GM23338 (cell line): ENCODE results near the gene ARHGAP10. TPM values are rescaled to one million over a fixed set of nuclear protein-coding genes. Genes with fewer than 3 reads are reported as not detected.

Experiments
- ATAC-seq: fragments of 200-7000 bp; cut with Tn5 transposase; 3 replicates; pipeline ENCODE4 v1.9.1; 2020
- DNase-seq: peaks from one replicate; pipeline ENCODE4 v3.0.0-alpha.2; 2015; ENCODE audit warnings: low spot score
- H2AFZ ChIP-seq: fragments of 200-600 bp; sonication (generic); 2 replicates; pipeline ENCODE4 v1.8.0; 2016; ENCODE audit warnings: antibody characterized with exemption, mild to moderate bottlenecking, moderate library complexity
- H3F3A ChIP-seq: fragments of 200-600 bp; sonication (generic); replicated peaks from 2 replicates; pipeline ENCODE4 v1.8.0; 2017; ENCODE audit warnings: antibody characterized with exemption, mixed run types, low read depth
- H3K27ac ChIP-seq: fragments of 200-600 bp; sonication (generic); 2 replicates; pipeline ENCODE4 v1.6.1; 2016; ENCODE audit warnings: low read depth
- H3K27me3 ChIP-seq: fragments of 200-600 bp; sonication (generic); 2 replicates; pipeline ENCODE4 v1.8.0; 2016; ENCODE audit warnings: mild to moderate bottlenecking, mixed run types, moderate library complexity; ENCODE audit not compliant: insufficient read depth
- H3K36me3 ChIP-seq: fragments of 200-600 bp; sonication (generic); 2 replicates; pipeline ENCODE4 v1.8.0; 2016; ENCODE audit warnings: mild to moderate bottlenecking; ENCODE audit not compliant: insufficient read depth
- H3K4me1 ChIP-seq: fragments of 200-600 bp; sonication (generic); 2 replicates; pipeline ENCODE4 v1.8.0; 2016; ENCODE audit warnings: mild to moderate bottlenecking, moderate library complexity; ENCODE audit not compliant: insufficient read depth
- H3K4me2 ChIP-seq: fragments of 200-600 bp; sonication (generic); 2 replicates; pipeline ENCODE4 v1.7.1; 2017; ENCODE audit warnings: mixed run types
- H3K4me3 ChIP-seq: fragments of 200-600 bp; sonication (generic); 2 replicates; pipeline ENCODE4 v1.6.1; 2016; ENCODE audit warnings: mixed run types
- H3K79me2 ChIP-seq: fragments of 200-600 bp; sonication (generic); replicated peaks from 2 replicates; pipeline ENCODE4 v1.8.0; 2017; ENCODE audit warnings: mild to moderate bottlenecking; ENCODE audit not compliant: insufficient read depth
- H3K9me2 ChIP-seq: fragments of 200-600 bp; sonication (generic); 2 replicates; pipeline ENCODE4 v1.8.0; 2017; ENCODE audit not compliant: insufficient read depth
- H4K20me1 ChIP-seq: fragments of 200-600 bp; sonication (generic); replicated peaks from 2 replicates; pipeline ENCODE4 v1.8.0; 2017; ENCODE audit warnings: mild to moderate bottlenecking; ENCODE audit not compliant: insufficient read depth
- H3K27ac Mint-ChIP-seq: 2 replicates; pipeline ENCODE4 v1.8.0; 2020; ENCODE audit warnings: inconsistent platforms, mild to moderate bottlenecking, moderate library complexity, mixed read lengths
- H3K27me3 Mint-ChIP-seq: 3 replicates; pipeline ENCODE4 v1.8.0; 2022; ENCODE audit warnings: low read depth, mild to moderate bottlenecking, moderate library complexity, mixed read lengths, inconsistent platforms; ENCODE audit not compliant: insufficient read depth, poor library complexity
- H3K36me3 Mint-ChIP-seq: 3 replicates; pipeline ENCODE4 v1.8.0; 2021; ENCODE audit warnings: low read depth, mild to moderate bottlenecking, inconsistent platforms, moderate library complexity, mixed read lengths
- H3K4me1 Mint-ChIP-seq: 3 replicates; pipeline ENCODE4 v1.8.0; 2020; ENCODE audit warnings: mild to moderate bottlenecking, inconsistent platforms, mixed read lengths
- H3K4me3 Mint-ChIP-seq: 3 replicates; pipeline ENCODE4 v1.8.0; 2021; ENCODE audit warnings: moderate library complexity, mild to moderate bottlenecking, inconsistent platforms, mixed read lengths
- H3K9me3 Mint-ChIP-seq: 3 replicates; pipeline ENCODE4 v1.8.0; 2020; ENCODE audit warnings: moderate library complexity, mild to moderate bottlenecking, inconsistent platforms, mixed read lengths
- CREB1 ChIP-seq: fragments of 250-450 bp; sonication (Bioruptor Pico); IDR thresholded peaks from 2 replicates; pipeline ENCODE4 v1.5.0; 2020; ENCODE audit warnings: low read depth, mild to moderate bottlenecking, moderate library complexity
- ETS1 ChIP-seq: IDR thresholded peaks from 2 replicates; pipeline ENCODE4 v1.6.1; 2016; ENCODE audit warnings: antibody characterized with exemption
- EZH2 ChIP-seq: fragments of 200-600 bp; sonication (generic); IDR thresholded peaks from one replicate; pipeline ENCODE4 v1.8.0; 2017; ENCODE audit warnings: antibody characterized with exemption, mild to moderate bottlenecking, low read depth; ENCODE audit not compliant: unreplicated experiment
- JUNB ChIP-seq: IDR thresholded peaks from one replicate; pipeline ENCODE4 v1.6.1; 2016; ENCODE audit warnings: antibody characterized with exemption; ENCODE audit not compliant: unreplicated experiment
- NANOG ChIP-seq: IDR thresholded peaks from 2 replicates; pipeline ENCODE4 v1.6.1; 2016; ENCODE audit warnings: antibody characterized with exemption, borderline replicate concordance
- POLR2AphosphoS5 ChIP-seq: IDR thresholded peaks from 2 replicates; pipeline ENCODE4 v1.6.1; 2016; ENCODE audit warnings: antibody characterized with exemption, low read depth
- ZNF462 ChIP-seq: fragments of 250-450 bp; sonication (Bioruptor Pico); IDR thresholded peaks from 2 replicates; pipeline ENCODE4 v1.5.0; 2020; ENCODE audit warnings: mild to moderate bottlenecking, moderate library complexity
- polyA plus RNA-seq: library from polyadenylated mRNA; unstranded; fragments of >200 nt; fragmentation: Nextera tagmentation; extraction: Ambion mirVana; gene quantifications from 2 replicates; pipeline ENCODE4 v1.2.1, GENCODE V29; 2016
- total RNA-seq: library from RNA; depleted of rRNA; stranded (reverse); fragments of >200 nt; shearing (Covaris generic); gene quantifications from 2 replicates; pipeline ENCODE4 v1.2.3, GENCODE V29; 2014
- TF ChIP-seq, protein P1 (sequence below), 2 experiments: fragments of 200-600 bp in 1 of 2; sonication (generic) in 1 of 2; conservative IDR thresholded peaks; 2 replicates each; pipeline versions ENCODE4 v1.5.1 to v1.6.1; 2016 to 2017; ENCODE audit warnings: antibody characterized with exemption in 2 of 2, low read depth in 2 of 2, mild to moderate bottlenecking in 2 of 2, moderate library complexity in 1 of 2
- TF ChIP-seq, protein P2 (sequence below): IDR thresholded peaks from one replicate; pipeline ENCODE4 v1.6.1; 2018; ENCODE audit warnings: antibody characterized with exemption; ENCODE audit not compliant: unreplicated experiment

The ARHGAP10 gene
- total and polyA plus RNA-seq, 2 experiments from 2014 or later: 5.1 to 6.3 TPM

- no peaks in the 10 kb centered on the region for H3K36me3 ChIP-seq
- no peak overlapping the region for H2AFZ ChIP-seq
- TF ChIP-seq NANOG: no peak
- no peaks in the 10 kb centered on the region for H4K20me1 ChIP-seq
- ATAC-seq (no peak), DNase-seq (no peak)
- no peaks in the 10 kb centered on the region for H3K9me2 ChIP-seq
- H3K4me1 Mint-ChIP-seq: peaks cover 18% of the 10 kb centered on the region; the same call in 2 of the 3 replicates
- no peak overlapping the region for H3K4me3 Mint-ChIP-seq
- no peak overlapping the region for H3K4me2 ChIP-seq
- H3K36me3 Mint-ChIP-seq: peaks cover 2% of the 10 kb centered on the region; the same call in 1 of the 3 replicates
- H3K79me2 ChIP-seq: no peaks in the 10 kb centered on the region
- H3K9me3 Mint-ChIP-seq: no peaks in the 10 kb centered on the region
- no peaks in the 10 kb centered on the region; the same call in 1 of the 2 replicates for H3K4me1 ChIP-seq
- no peak overlapping the region for H3K4me3 ChIP-seq
- no peaks in the 10 kb centered on the region for H3K27me3 ChIP-seq
- no peak overlapping the region for H3K27ac Mint-ChIP-seq
- peaks cover 3% of the 10 kb centered on the region for H3K27me3 Mint-ChIP-seq
- H3F3A ChIP-seq: no peaks in the 10 kb centered on the region
- no peak overlapping the region for H3K27ac ChIP-seq
These were observed 181.2 kb downstream of the ARHGAP10 start for GRCh38 chr4:147913137-147913536.

DNA sequence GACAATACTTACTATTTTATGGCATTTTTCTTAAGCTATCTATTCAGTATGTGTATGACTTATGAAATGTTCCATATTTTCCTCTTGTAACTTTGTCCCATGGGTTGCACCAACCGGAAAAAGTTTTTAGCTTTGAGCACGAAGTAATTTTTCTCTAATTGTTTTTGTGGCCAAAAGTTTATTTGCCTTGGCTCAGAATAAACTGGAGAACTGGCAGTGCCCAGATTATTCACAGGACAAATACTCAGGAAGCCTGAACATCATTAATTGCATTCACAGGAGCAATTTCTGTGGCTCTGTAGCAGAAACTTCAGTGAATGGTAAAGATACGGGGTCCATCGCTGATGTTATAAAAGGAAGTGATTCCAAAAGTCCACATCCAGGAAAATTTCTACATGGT, 184.5 kb downstream of the ARHGAP10 start:
- Histone ChIP-seq H3F3A (no peaks in the 10 kb centered on the region), H3K36me3 (no peaks in the 10 kb centered on the region), H2AFZ (no peak overlapping the region), H3K79me2 (no peaks in the 10 kb centered on the region), H3K4me2 (no peak overlapping the region), H3K4me3 (no peak overlapping the region), H3K9me2 (no peaks in the 10 kb centered on the region; the same call in 1 of the 2 replicates), H3K4me1 (no peaks in the 10 kb centered on the region), H3K27me3 (no peaks in the 10 kb centered on the region), H4K20me1 (no peaks in the 10 kb centered on the region), H3K27ac (no peak overlapping the region)
- Mint-ChIP-seq H3K36me3 (no peaks in the 10 kb centered on the region), H3K27me3 (peaks cover 2% of the 10 kb centered on the region), H3K4me3 (no peak overlapping the region), H3K27ac (no peak overlapping the region), H3K4me1 (peaks cover 6% of the 10 kb centered on the region; the same call in 2 of the 3 replicates), H3K9me3 (no peaks in the 10 kb centered on the region)
- ATAC-seq: no peak
- no peak for DNase-seq
- TF ChIP-seq, protein P1, sequence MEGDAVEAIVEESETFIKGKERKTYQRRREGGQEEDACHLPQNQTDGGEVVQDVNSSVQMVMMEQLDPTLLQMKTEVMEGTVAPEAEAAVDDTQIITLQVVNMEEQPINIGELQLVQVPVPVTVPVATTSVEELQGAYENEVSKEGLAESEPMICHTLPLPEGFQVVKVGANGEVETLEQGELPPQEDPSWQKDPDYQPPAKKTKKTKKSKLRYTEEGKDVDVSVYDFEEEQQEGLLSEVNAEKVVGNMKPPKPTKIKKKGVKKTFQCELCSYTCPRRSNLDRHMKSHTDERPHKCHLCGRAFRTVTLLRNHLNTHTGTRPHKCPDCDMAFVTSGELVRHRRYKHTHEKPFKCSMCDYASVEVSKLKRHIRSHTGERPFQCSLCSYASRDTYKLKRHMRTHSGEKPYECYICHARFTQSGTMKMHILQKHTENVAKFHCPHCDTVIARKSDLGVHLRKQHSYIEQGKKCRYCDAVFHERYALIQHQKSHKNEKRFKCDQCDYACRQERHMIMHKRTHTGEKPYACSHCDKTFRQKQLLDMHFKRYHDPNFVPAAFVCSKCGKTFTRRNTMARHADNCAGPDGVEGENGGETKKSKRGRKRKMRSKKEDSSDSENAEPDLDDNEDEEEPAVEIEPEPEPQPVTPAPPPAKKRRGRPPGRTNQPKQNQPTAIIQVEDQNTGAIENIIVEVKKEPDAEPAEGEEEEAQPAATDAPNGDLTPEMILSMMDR (conservative IDR thresholded peaks at IDR 0.05; ENCODE audit: low read depth in 2 of 2): no peak
- no peak for TF ChIP-seq ZNF462 (CRISPR knock-in tag)
- TF ChIP-seq ETS1: no peak
- TF ChIP-seq, protein P2, sequence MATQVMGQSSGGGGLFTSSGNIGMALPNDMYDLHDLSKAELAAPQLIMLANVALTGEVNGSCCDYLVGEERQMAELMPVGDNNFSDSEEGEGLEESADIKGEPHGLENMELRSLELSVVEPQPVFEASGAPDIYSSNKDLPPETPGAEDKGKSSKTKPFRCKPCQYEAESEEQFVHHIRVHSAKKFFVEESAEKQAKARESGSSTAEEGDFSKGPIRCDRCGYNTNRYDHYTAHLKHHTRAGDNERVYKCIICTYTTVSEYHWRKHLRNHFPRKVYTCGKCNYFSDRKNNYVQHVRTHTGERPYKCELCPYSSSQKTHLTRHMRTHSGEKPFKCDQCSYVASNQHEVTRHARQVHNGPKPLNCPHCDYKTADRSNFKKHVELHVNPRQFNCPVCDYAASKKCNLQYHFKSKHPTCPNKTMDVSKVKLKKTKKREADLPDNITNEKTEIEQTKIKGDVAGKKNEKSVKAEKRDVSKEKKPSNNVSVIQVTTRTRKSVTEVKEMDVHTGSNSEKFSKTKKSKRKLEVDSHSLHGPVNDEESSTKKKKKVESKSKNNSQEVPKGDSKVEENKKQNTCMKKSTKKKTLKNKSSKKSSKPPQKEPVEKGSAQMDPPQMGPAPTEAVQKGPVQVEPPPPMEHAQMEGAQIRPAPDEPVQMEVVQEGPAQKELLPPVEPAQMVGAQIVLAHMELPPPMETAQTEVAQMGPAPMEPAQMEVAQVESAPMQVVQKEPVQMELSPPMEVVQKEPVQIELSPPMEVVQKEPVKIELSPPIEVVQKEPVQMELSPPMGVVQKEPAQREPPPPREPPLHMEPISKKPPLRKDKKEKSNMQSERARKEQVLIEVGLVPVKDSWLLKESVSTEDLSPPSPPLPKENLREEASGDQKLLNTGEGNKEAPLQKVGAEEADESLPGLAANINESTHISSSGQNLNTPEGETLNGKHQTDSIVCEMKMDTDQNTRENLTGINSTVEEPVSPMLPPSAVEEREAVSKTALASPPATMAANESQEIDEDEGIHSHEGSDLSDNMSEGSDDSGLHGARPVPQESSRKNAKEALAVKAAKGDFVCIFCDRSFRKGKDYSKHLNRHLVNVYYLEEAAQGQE: no peak
- no peak for TF ChIP-seq EZH2
- TF ChIP-seq POLR2AphosphoS5: no peak
- no peak for TF ChIP-seq CREB1 (CRISPR knock-in tag)
- no peak for TF ChIP-seq JUNB
- no peak for TF ChIP-seq NANOG
